Nephron (organoid): ENCODE results near the gene SGK1.
"Not testable (repeated sequence)": the region's sequence is repeated elsewhere in the genome, so short reads cannot be mapped to it uniquely, and the experiment has no call there.

Experiments used
- H3K27ac Mint-ChIP-seq, 3 experiments: 2 replicates each; pipeline ENCODE4 v1.8.0; 2020; ENCODE audit warnings: mixed read lengths in 3 of 3, mild to moderate bottlenecking in 2 of 3, moderate library complexity in 1 of 3
- H3K27me3 Mint-ChIP-seq: 2 replicates; pipeline ENCODE4 v1.8.0; 2021; ENCODE audit warnings: low read depth, mild to moderate bottlenecking, moderate library complexity, mixed read lengths
- H3K36me3 Mint-ChIP-seq: 2 replicates; pipeline ENCODE4 v1.8.0; 2020; ENCODE audit warnings: low read depth, mixed read lengths
- H3K4me1 Mint-ChIP-seq: 2 replicates; pipeline ENCODE4 v1.8.0; 2020; ENCODE audit warnings: mixed read lengths
- H3K4me3 Mint-ChIP-seq, 3 experiments: 2 replicates each; pipeline ENCODE4 v1.8.0; 2020; ENCODE audit warnings: mild to moderate bottlenecking in 3 of 3, mixed read lengths in 3 of 3, moderate library complexity in 2 of 3
- H3K9me3 Mint-ChIP-seq: 2 replicates; pipeline ENCODE4 v1.8.0; 2020; ENCODE audit warnings: mixed read lengths
- TF ChIP-seq, protein P1 (sequence below), 3 experiments: fragments of 200-600 bp; sonication (generic); IDR thresholded peaks; one replicate each; pipeline ENCODE4 v1.5.0; 2021; ENCODE audit warnings: antibody characterized with exemption in 3 of 3; ENCODE audit not compliant: unreplicated experiment in 3 of 3

Gene SGK1

DNA sequence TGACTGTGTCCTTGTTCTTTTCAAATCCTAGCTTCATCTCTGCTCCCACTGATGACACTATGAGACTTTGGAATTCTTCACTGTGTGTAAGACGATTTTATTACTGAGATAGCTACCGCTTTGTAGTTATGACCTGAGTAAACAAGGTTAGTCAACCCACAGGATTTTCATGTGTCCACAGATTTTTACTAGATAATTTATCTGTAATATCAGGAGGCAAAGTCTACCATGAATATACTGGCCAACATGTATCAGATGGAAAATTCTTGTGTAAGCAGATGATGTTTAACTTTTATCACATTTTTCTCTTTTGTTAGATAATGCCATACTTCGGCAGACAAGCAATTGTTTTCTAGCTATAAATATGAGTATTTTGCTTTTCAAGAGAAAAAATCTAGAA is 119.8 kb downstream of the SGK1 start:
- Mint-ChIP-seq H3K4me1 (peaks cover 15% of the 10 kb centered on the region), H3K27ac (no peak overlapping the region), H3K36me3 (no peaks in the 10 kb centered on the region), H3K9me3 (no peaks in the 10 kb centered on the region), H3K4me3 (no peak overlapping the region), H3K27me3 (no peaks in the 10 kb centered on the region)
- TF ChIP-seq, protein P1, sequence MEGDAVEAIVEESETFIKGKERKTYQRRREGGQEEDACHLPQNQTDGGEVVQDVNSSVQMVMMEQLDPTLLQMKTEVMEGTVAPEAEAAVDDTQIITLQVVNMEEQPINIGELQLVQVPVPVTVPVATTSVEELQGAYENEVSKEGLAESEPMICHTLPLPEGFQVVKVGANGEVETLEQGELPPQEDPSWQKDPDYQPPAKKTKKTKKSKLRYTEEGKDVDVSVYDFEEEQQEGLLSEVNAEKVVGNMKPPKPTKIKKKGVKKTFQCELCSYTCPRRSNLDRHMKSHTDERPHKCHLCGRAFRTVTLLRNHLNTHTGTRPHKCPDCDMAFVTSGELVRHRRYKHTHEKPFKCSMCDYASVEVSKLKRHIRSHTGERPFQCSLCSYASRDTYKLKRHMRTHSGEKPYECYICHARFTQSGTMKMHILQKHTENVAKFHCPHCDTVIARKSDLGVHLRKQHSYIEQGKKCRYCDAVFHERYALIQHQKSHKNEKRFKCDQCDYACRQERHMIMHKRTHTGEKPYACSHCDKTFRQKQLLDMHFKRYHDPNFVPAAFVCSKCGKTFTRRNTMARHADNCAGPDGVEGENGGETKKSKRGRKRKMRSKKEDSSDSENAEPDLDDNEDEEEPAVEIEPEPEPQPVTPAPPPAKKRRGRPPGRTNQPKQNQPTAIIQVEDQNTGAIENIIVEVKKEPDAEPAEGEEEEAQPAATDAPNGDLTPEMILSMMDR (IDR thresholded peaks at IDR 0.05; ENCODE audit: unreplicated experiment in 3 of 3): no peak

- H3K4me1 Mint-ChIP-seq: peaks cover 15% of the 10 kb centered on the region
- H3K4me3 Mint-ChIP-seq, H3K27ac Mint-ChIP-seq, H3K27me3 Mint-ChIP-seq, H3K9me3 Mint-ChIP-seq, H3K36me3 Mint-ChIP-seq: not testable (repeated sequence)
Observed at GRCh38 chr6:134197685-134198084, 120.2 kb downstream of the SGK1 start.

GRCh38 chr6:134196568-134197193 is 121.2 kb downstream of the SGK1 start:
- no peaks in the 10 kb centered on the region for H3K36me3 Mint-ChIP-seq
- no peak overlapping the region for H3K4me3 Mint-ChIP-seq
- H3K27me3 Mint-ChIP-seq: no peaks in the 10 kb centered on the region
- no peaks in the 10 kb centered on the region for H3K9me3 Mint-ChIP-seq
- peaks cover 15% of the 10 kb centered on the region for H3K4me1 Mint-ChIP-seq
- H3K27ac Mint-ChIP-seq: no peak overlapping the region
- TF ChIP-seq, protein P1 (IDR thresholded peaks at IDR 0.05; ENCODE audit: unreplicated experiment in 3 of 3): no peak

DNA sequence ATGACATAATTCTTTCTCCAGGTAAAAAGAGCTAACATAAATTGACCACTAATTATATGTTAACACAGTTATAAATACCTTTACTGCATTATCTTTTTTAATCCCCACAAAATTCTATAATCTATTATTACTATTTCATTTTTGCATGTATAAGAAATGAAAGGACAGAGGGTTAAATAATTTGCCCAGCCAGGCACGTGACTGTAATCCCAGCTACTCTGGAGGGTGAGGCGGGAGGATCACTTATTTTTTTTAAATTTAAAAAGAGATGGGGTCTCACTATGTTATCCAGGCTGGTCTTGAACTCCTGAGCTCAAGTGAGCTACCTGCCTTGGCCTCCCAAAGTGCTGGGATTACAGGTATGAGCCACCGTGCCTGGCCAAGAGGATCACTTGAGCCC is 121.9 kb downstream of the SGK1 start:
- Mint-ChIP-seq H3K4me3 (no peak overlapping the region), H3K27me3 (no peaks in the 10 kb centered on the region), H3K9me3 (no peaks in the 10 kb centered on the region), H3K4me1 (peaks cover 15% of the 10 kb centered on the region), H3K36me3 (no peaks in the 10 kb centered on the region), H3K27ac (peak overlapping the region in 2 of 3 experiments; percentile 81 to 97)
- TF ChIP-seq, protein P1 (IDR thresholded peaks at IDR 0.05; ENCODE audit: unreplicated experiment in 3 of 3): no peak

DNA sequence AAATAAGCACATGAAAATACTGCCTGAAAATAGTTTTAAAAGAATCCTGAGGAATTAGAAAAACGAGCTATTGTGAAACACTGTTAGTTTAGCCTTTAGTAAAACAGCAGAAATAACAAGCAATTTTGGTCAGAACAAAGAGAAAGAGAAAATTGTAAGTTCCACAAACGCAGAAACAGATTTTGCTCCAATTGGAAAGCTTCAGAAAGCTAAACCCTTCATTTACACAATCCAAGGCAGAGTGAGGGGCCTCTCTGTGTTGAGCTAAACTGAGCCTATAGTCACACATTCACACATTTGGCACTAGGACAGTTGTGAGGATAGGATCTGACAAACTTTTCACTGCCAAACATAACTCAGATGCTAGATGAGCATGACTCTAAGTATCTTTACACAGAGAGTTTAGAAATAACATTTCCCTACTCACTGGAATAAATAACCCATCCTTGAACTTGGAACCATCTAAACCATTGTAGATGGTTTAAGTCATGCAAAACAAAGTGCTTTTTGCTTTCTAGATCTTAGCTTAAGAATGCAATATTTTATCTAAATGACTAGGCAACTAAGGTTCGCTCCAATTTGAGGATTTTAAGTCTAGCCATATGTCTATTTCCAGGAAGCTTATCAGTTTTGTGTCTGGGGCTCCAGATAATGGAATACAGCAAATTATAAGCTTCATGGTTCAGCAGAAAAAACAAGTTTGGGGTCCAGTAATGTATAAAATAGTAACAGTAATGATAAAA is 122.6 kb downstream of the SGK1 start:
- peak overlapping the region in 2 of 3 experiments; percentile 81 to 97 for H3K27ac Mint-ChIP-seq
- H3K9me3 Mint-ChIP-seq: no peaks in the 10 kb centered on the region
- no peaks in the 10 kb centered on the region for H3K36me3 Mint-ChIP-seq
- TF ChIP-seq, protein P1 (IDR thresholded peaks at IDR 0.05; ENCODE audit: unreplicated experiment in 3 of 3): no peak
- H3K27me3 Mint-ChIP-seq: no peaks in the 10 kb centered on the region
- peak overlapping the region in 1 of 3 experiments; percentile 8 for H3K4me3 Mint-ChIP-seq
- peaks cover 15% of the 10 kb centered on the region for H3K4me1 Mint-ChIP-seq

DNA sequence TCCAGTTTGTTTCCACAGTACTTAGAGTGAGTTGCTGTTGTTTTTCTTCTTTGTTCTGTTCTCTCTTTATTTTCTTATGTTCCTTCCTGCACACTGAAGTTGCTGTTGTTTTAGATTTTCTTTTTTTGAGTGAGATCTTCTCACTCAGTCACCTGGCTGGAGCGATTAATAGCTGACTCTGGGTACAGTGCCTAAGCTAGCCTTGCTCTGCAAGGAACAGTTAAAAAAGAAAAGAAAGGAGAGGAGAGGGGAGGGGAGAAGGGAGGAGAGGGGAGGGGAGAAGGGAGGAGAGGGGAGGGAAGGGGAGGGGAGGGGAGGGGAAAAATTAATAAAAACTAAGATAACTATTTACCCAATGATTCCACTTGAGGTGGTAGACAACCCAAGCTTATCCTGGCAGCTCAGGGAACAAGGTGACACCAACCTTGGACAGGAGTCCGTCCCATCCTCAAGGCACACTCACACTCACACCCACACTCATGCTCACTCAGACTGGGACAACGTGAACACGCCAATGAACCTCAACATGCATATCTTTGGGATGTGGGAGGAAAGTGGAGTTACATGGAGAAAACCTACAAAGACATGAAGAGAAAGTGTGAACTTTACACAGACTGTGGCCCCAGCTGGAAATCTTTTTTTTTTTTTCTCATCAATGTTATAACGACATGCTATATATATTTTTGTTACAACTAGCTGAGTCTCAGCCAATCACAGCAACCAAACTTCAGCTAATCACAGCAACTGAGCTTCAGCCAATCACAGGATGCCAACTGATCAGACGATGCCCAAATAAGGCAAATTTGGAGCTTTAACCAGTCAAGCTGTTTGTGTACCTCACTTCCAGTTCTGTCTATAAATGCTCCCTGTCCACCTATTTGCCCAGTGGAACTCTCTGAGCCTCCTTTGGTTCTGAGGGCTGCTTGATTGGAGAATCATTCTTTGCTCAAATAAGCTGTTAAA is 124.1 kb downstream of the SGK1 start:
- no peaks in the 10 kb centered on the region for H3K27me3 Mint-ChIP-seq
- no peaks in the 10 kb centered on the region for H3K36me3 Mint-ChIP-seq

GRCh38 chr6:134192609-134193008 is 125.3 kb downstream of the SGK1 start:
- not testable (repeated sequence) for H3K36me3 Mint-ChIP-seq

More for the DNA sequence above, 124.1 kb downstream of the SGK1 start:
- Mint-ChIP-seq H3K4me1 (peaks cover 15% of the 10 kb centered on the region), H3K4me3 (no peak overlapping the region), H3K27ac (peak overlapping the region in 2 of 3 experiments; percentile 46 to 62), H3K9me3 (no peaks in the 10 kb centered on the region)
- TF ChIP-seq, protein P1 (IDR thresholded peaks at IDR 0.05; ENCODE audit: unreplicated experiment in 3 of 3): no peak

More at GRCh38 chr6:134192609-134193008, 125.3 kb downstream of the SGK1 start:
- peaks cover 15% of the 10 kb centered on the region for H3K4me1 Mint-ChIP-seq
- H3K27me3 Mint-ChIP-seq, H3K27ac Mint-ChIP-seq, H3K9me3 Mint-ChIP-seq, H3K4me3 Mint-ChIP-seq: not testable (repeated sequence)
